ENCODE data around the gene TMEM89. TPM values are rescaled to one million over a fixed set of nuclear protein-coding genes. Genes with fewer than 3 reads are reported as not detected.

TMEM89 gene
- polyA plus RNA-seq, 6 donors from 2014 or later: not detected

- no peaks in the 10 kb centered on the region for H3K36me3 Mint-ChIP-seq
- no peak for ATAC-seq (ENCODE audit: low read depth in 2 of 2)
- no peak overlapping the region for H3K4me3 Mint-ChIP-seq
- no peaks in the 10 kb centered on the region for H3K4me1 Mint-ChIP-seq
- no peak for DNase-seq
- H3K27ac Mint-ChIP-seq: no peak overlapping the region
- H3K27me3 Mint-ChIP-seq: peaks cover 8 to 44% (median 42%) of the 10 kb centered on the region in 3 donors
- no peaks in the 10 kb centered on the region for H3K9me3 Mint-ChIP-seq
Observed at GRCh38 chr3:48585411-48585810, 36.2 kb downstream of the TMEM89 start.

- DNase-seq: no peak
- Mint-ChIP-seq H3K36me3 (no peaks in the 10 kb centered on the region), H3K27me3 (peaks cover 8 to 39% (median 36%) of the 10 kb centered on the region in 3 donors), H3K27ac (peak overlapping the region in 1 of 6 donors; percentile 49), H3K4me1 (no peaks in the 10 kb centered on the region), H3K9me3 (no peaks in the 10 kb centered on the region), H3K4me3 (no peak overlapping the region)
- no peak for ATAC-seq (ENCODE audit: low read depth in 2 of 2)
Observed at GRCh38 chr3:48584836-48585235, 36.7 kb downstream of the TMEM89 start.

- Mint-ChIP-seq H3K27me3 (peaks cover 4 to 10% (median 6%) of the 10 kb centered on the region in 3 donors), H3K9me3 (no peaks in the 10 kb centered on the region), H3K4me1 (no peaks in the 10 kb centered on the region), H3K4me3 (no peak overlapping the region), H3K27ac (peak overlapping the region in 1 of 6 donors; percentile 29), H3K36me3 (no peaks in the 10 kb centered on the region)
- no peak for ATAC-seq (ENCODE audit: low read depth in 2 of 2)
- DNase-seq: no peak
Observed at GRCh38 chr3:48581621-48582481, 39.7 kb downstream of the TMEM89 start.

GRCh38 chr3:48576647-48577046 lies 44.9 kb downstream of the TMEM89 start:
- no peak for DNase-seq
- Mint-ChIP-seq H3K4me1 (no peaks in the 10 kb centered on the region), H3K27ac (no peak overlapping the region), H3K4me3 (no peak overlapping the region), H3K36me3 (no peaks in the 10 kb centered on the region), H3K9me3 (no peaks in the 10 kb centered on the region), H3K27me3 (no peaks in the 10 kb centered on the region)
- no peak for ATAC-seq (ENCODE audit: low read depth in 2 of 2)

GRCh38 chr3:48575366-48575765 lies 46.2 kb downstream of the TMEM89 start:
- H3K4me3 Mint-ChIP-seq: no peak overlapping the region
- peak overlapping the region in 1 of 6 donors; percentile 31 for H3K27ac Mint-ChIP-seq
- ATAC-seq (ENCODE audit: low read depth in 2 of 2) (no peak), DNase-seq (no peak)
- no peaks in the 10 kb centered on the region for H3K36me3 Mint-ChIP-seq
- no peaks in the 10 kb centered on the region for H3K9me3 Mint-ChIP-seq
- H3K4me1 Mint-ChIP-seq: no peaks in the 10 kb centered on the region
- no peaks in the 10 kb centered on the region for H3K27me3 Mint-ChIP-seq

- DNase-seq: no peak
- ATAC-seq (ENCODE audit: low read depth in 2 of 2): no peak
- H3K9me3 Mint-ChIP-seq: no peaks in the 10 kb centered on the region
- H3K27ac Mint-ChIP-seq: no peak overlapping the region
- H3K36me3 Mint-ChIP-seq: no peaks in the 10 kb centered on the region
- no peak overlapping the region for H3K4me3 Mint-ChIP-seq
- no peaks in the 10 kb centered on the region for H3K27me3 Mint-ChIP-seq
- H3K4me1 Mint-ChIP-seq: no peaks in the 10 kb centered on the region
Observed at GRCh38 chr3:48573973-48574585, 47.5 kb downstream of the TMEM89 start.

GRCh38 chr3:48572517-48572916 lies 49.1 kb downstream of the TMEM89 start:
- Mint-ChIP-seq H3K9me3 (no peaks in the 10 kb centered on the region), H3K27ac (peak overlapping the region in 2 of 6 donors; percentile 33 to 49), H3K4me3 (no peak overlapping the region), H3K4me1 (no peaks in the 10 kb centered on the region), H3K36me3 (no peaks in the 10 kb centered on the region), H3K27me3 (no peaks in the 10 kb centered on the region)
- DNase-seq (no peak), ATAC-seq (ENCODE audit: low read depth in 2 of 2) (no peak)

GRCh38 chr3:48571938-48572337 lies 49.6 kb downstream of the TMEM89 start:
- ATAC-seq (ENCODE audit: low read depth in 2 of 2) (no peak), DNase-seq (no peak)
- H3K4me3 Mint-ChIP-seq: no peak overlapping the region
- no peak overlapping the region for H3K27ac Mint-ChIP-seq
- no peaks in the 10 kb centered on the region for H3K36me3 Mint-ChIP-seq
- H3K9me3 Mint-ChIP-seq: no peaks in the 10 kb centered on the region
- no peaks in the 10 kb centered on the region for H3K27me3 Mint-ChIP-seq
- H3K4me1 Mint-ChIP-seq: no peaks in the 10 kb centered on the region

Other genes with a start within 250 kb of the TMEM89 start
- not detected for gene FBXW12, start 249.6 kb downstream of the TMEM89 start, polyA plus RNA-seq (ENCODE audit: low read depth in 6 of 6)
- under 1 TPM in 2 of 6 donors, not detected in 4; 0.03 to 0.37 TPM for gene PLXNB1, start 191.7 kb downstream of the TMEM89 start, polyA plus RNA-seq (ENCODE audit: low read depth in 6 of 6)
- gene CCDC51, start 181.7 kb downstream of the TMEM89 start, polyA plus RNA-seq (ENCODE audit: low read depth in 6 of 6): 10 to 100 TPM in 3 of 6 donors, 1 to 10 TPM in 3; 4.1 to 14.8 (median 9.5) TPM
- 100 to 1,000 TPM; 433 to 593 (median 531) TPM for gene TMA7, start 181.5 kb downstream of the TMEM89 start, polyA plus RNA-seq (ENCODE audit: low read depth in 6 of 6)
- gene ATRIP, start 175.0 kb downstream of the TMEM89 start, polyA plus RNA-seq (ENCODE audit: low read depth in 6 of 6): 10 to 100 TPM in 1 of 6 donors, 1 to 10 TPM in 5; 7.4 to 11.9 (median 7.7) TPM
- gene SHISA5, start 117.6 kb downstream of the TMEM89 start, polyA plus RNA-seq (ENCODE audit: low read depth in 6 of 6): 100 to 1,000 TPM; 393 to 571 (median 442) TPM
- gene PFKFB4, start 65.0 kb downstream of the TMEM89 start, polyA plus RNA-seq (ENCODE audit: low read depth in 6 of 6): 1 to 10 TPM in 1 of 6 donors, under 1 TPM in 4, not detected in 1; 0.60 to 1.7 (median 0.73) TPM
- gene UCN2, start 58.0 kb downstream of the TMEM89 start, polyA plus RNA-seq (ENCODE audit: low read depth in 6 of 6): not detected
- gene COL7A1, start 26.4 kb downstream of the TMEM89 start, polyA plus RNA-seq (ENCODE audit: low read depth in 6 of 6): not detected
- 100 to 1,000 TPM; 152 to 385 (median 155) TPM for gene UQCRC1, start 12.1 kb downstream of the TMEM89 start, polyA plus RNA-seq (ENCODE audit: low read depth in 6 of 6)
- gene SLC26A6, start 13.7 kb upstream of the TMEM89 start, polyA plus RNA-seq (ENCODE audit: low read depth in 6 of 6): 1 to 10 TPM in 2 of 6 donors, under 1 TPM in 3, not detected in 1; 0.25 to 1.7 (median 0.97) TPM
- under 1 TPM in 1 of 6 donors, not detected in 5; 0.28 TPM for gene CELSR3, start 41.1 kb upstream of the TMEM89 start, polyA plus RNA-seq (ENCODE audit: low read depth in 6 of 6)
- 10 to 100 TPM in 1 of 6 donors, 1 to 10 TPM in 5; 3.3 to 11.2 (median 4.9) TPM for gene NCKIPSD, start 64.1 kb upstream of the TMEM89 start, polyA plus RNA-seq (ENCODE audit: low read depth in 6 of 6)
- gene IP6K2, start 95.5 kb upstream of the TMEM89 start, polyA plus RNA-seq (ENCODE audit: low read depth in 6 of 6): 10 to 100 TPM; 53.6 to 96.9 (median 68.7) TPM
- 10 to 100 TPM in 1 of 6 donors, 1 to 10 TPM in 5; 6.8 to 11.3 (median 9.2) TPM for gene PRKAR2A, start 226.1 kb upstream of the TMEM89 start, polyA plus RNA-seq (ENCODE audit: low read depth in 6 of 6)

All from naive B cell (primary cell).